Ishikawa (cell line): ENCODE data around the gene RPL18.
A peak's percentile ranks its signal among the peaks of the same experiment; 100 is the strongest.

Experiments used
- CEBPB ChIP-seq: IDR thresholded peaks from 2 replicates; pipeline ENCODE4 v1.6.1; 2012
- EGR1 ChIP-seq: IDR thresholded peaks from 2 replicates; pipeline ENCODE4 v1.6.1; 2012
- EP300 ChIP-seq: IDR thresholded peaks from 2 replicates; pipeline ENCODE4 v1.6.1; 2012; ENCODE audit warnings: borderline replicate concordance
- FOXM1 ChIP-seq: IDR thresholded peaks from 2 replicates; pipeline ENCODE4 v1.6.1; 2012; ENCODE audit warnings: low read depth, borderline replicate concordance
- RAD21 ChIP-seq: IDR thresholded peaks from 2 replicates; pipeline ENCODE4 v1.6.1; 2012; ENCODE audit warnings: low read depth
- REST ChIP-seq: IDR thresholded peaks from 2 replicates; pipeline ENCODE4 v1.6.1; 2012; ENCODE audit warnings: low read depth, mild to moderate bottlenecking
- TCF12 ChIP-seq: IDR thresholded peaks from 2 replicates; pipeline ENCODE4 v1.6.1; 2012; ENCODE audit warnings: low read depth
- ZBTB7A ChIP-seq: IDR thresholded peaks from 2 replicates; pipeline ENCODE4 v1.6.1; 2012; ENCODE audit warnings: low read depth
- TF ChIP-seq, protein P1 (sequence below): IDR thresholded peaks from 2 replicates; pipeline ENCODE4 v1.6.1; 2012

- TF ChIP-seq TCF12 (no peak), CEBPB (no peak), RAD21 (no peak), REST (no peak), EP300 (no peak), EGR1 (no peak), FOXM1 (no peak), ZBTB7A (no peak)
- TF ChIP-seq, protein P1, sequence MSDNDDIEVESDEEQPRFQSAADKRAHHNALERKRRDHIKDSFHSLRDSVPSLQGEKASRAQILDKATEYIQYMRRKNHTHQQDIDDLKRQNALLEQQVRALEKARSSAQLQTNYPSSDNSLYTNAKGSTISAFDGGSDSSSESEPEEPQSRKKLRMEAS = peak; percentile 96
These were observed 42.1 kb upstream of the RPL18 start for GRCh38 chr19:48660852-48661710.
